Articular chondrocyte of knee joint (primary cell): ENCODE data around the gene TFG. TPM values are rescaled to one million over a fixed set of nuclear protein-coding genes. Genes with fewer than 3 reads are reported as not detected.

Source experiments
- total RNA-seq: library from RNA; depleted of rRNA; stranded (reverse); fragments of >200 nt; gene quantifications from 2 replicates; pipeline ENCODE4 v1.2.3, GENCODE V29; 2012

Gene TFG
- 137 and 138 TPM in 2 replicates for total RNA-seq

DNA sequence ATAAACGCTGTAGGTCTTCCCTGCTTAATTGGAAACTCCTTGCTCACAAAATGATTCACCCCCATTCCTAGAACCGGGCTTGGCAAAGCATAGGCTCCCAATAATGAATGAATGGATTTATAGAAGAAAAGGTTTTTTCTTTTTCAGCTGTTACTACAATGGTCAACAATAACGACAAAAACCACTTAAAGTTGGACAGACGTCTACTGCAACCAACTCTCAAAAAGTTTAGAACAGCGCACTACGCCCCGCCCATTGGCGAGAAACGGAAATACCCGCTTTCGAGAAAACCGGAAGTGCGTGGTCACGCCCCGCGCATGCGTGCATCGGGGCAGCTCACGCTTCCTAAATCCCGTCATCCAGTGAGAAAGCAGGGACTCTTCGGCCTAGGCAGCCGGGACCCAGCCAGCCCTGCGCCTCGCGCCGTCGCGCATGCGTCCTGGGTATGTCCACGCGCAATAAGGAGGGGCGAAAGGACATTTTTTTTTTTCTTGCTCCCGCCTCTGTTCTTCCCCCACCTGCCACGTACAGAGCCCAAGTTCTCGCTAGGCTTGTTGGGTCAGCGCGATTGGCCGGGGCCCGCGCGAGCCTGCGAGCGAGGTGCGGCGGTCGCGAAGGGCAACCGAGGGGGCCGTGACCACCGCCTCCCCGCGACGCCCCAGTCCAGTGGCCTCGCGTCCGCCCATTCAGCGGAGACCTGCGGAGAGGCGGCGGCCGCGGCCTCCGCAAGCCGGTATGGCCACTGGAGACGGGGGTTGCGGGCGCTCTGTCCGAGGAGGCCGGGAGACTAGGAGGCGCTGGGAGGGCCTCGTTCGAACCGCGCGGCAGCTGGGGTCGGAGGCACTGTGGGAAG lies at the start of gene TFG:
Gene TFG, plus strand, starts transcription at position 506 of the 853 bp plus-strand sequence. CDS start 4,192 bp downstream, outside the sequence.

Other genes with a start within 250 kb of the TFG start
- gene TMEM45A, start 216.9 kb upstream of the TFG start, total RNA-seq: 94.2 and 99.8 TPM in 2 replicates
- 0.11 TPM in 1 of 2 replicates, not detected in the other for gene ADGRG7, start 99.9 kb upstream of the TFG start, total RNA-seq